Measurements from ENCODE around the gene PARL.

GRCh38 chr3:183924543-183924942, 39.9 kb upstream of the PARL start:
- TF ChIP-seq GATA3 (IDR thresholded peaks at IDR 0.05; ENCODE audit: low read depth, low read length) = no peak
- no peak for TF ChIP-seq GATA2 (IDR thresholded peaks at IDR 0.05; ENCODE audit: low read depth, low read length)
